K562 treated with DMSO at 1 percent for 4 hours (cell line): ENCODE measurements around the gene LOXL4. TPM values are rescaled to one million over a fixed set of nuclear protein-coding genes. Genes with fewer than 3 reads are reported as not detected.

ENCODE experiments used
- total RNA-seq: library from RNA; unstranded; fragments of 300-600 nt; gene quantifications from 2 replicates; pipeline ENCODE4 v1.2.3, GENCODE V29; 2022; ENCODE audit not compliant: insufficient read depth

The LOXL4 gene
- total RNA-seq: 0.62 and 0.64 TPM in 2 replicates

DNA sequence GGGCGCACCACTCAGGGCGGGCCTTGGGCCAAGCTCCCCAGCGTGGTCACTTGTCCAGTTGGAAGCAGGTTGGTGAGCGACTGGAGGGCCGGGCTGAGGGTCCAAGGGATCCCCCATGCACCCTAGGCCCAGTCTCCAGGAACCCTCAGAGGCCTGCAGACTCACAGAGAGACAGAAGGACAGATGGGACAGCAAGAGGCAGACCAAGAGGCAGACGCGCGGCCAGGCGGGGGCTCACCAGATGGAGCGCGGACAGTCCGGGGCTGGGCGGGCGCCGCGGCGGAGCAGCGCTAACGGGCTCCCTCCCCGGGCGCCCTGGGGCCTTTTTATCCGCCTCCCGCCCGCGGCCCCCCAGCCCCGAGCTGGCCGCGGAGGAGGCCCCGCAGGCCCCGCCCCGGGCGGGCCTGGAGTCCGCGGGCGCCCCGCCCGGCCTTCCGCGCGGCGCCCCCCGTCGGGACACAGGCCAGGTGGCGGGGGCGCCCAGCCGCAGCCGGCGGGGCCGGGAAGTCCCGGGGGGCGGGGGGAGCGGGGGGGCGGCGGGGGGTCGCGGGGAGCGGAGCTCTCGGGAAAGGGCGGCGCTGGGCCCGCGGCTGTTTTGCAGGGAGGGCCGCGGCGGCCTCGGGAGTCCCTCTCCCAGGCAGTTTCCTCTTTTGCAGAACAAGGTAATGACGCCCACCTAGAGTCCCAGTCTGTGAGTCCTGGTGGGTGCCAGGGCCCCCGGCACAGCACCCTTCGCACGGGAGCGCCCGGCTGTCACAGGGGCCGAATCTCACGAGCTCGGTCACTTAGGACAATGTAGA, at the start of gene LOXL4:
LOXL4 (minus strand) TSS at position 301 of the 800 bp plus-strand sequence. CDS start 5,175 bp downstream, outside the sequence.

Other genes starting within 250 kb of the LOXL4 start
- gene CRTAC1, start 237.6 kb downstream of the LOXL4 start, total RNA-seq: not detected in 2 replicates
- 10.1 and 11.3 TPM in 2 replicates for gene R3HCC1L, start 133.5 kb downstream of the LOXL4 start, total RNA-seq
- gene PYROXD2, start 147.0 kb upstream of the LOXL4 start, total RNA-seq: 3.0 TPM in 1 of 2 replicates, not detected in the other
- gene HPS1, start 178.7 kb upstream of the LOXL4 start, total RNA-seq: 64.5 and 76.8 TPM in 2 replicates